ENCODE results near the gene HLA-G. TPM values are rescaled to one million over a fixed set of nuclear protein-coding genes. Genes with fewer than 3 reads are reported as not detected.

The HLA-G gene
- total RNA-seq, 1 donor from 2014 or later, result not detected

DNA sequence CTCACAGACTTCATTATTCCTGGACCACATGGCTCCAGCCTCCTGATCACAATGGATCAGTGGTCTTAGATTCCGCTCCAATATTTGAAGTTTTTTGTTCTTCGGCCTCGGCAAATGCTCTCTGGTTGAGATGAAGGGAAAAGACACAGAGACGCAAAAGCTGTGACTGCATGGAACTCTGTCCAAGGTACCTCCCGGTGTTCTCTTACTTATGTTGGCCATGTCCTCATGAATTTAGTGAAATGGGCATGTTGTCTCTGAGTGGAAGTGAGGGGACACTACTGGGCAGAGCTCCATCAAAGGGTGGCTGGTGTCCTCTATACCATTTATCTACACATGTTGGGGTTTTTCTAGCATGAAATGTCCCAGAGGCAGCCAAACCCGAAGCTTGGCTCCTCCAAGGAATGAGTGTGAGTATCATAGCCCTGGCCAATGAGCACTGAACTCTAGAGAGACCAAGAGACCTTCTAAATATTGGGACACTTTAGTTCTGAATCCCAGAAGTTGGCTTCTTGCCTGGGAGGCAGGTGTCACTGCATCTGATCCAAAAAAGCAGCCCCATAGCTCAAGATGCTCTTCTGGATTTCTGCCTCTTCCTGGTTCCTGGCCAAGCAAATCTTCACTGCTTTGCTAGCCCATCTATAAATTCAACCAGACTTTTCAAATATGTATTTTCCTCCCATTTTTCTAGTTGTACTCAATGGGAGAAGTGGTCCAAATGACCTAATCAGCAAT, 34.1 kb downstream of the HLA-G start:
- DNase-seq, result no peak
- Mint-ChIP-seq H3K36me3 (ENCODE audit: unreplicated experiment) (no peaks in the 10 kb centered on the region), H3K9me3 (ENCODE audit: unreplicated experiment) (peaks cover 2% of the 10 kb centered on the region), H3K4me3 (ENCODE audit: unreplicated experiment) (no peak overlapping the region), H3K27ac (ENCODE audit: unreplicated experiment) (no peak overlapping the region), H3K27me3 (ENCODE audit: unreplicated experiment) (no peaks in the 10 kb centered on the region), H3K4me1 (ENCODE audit: low read depth, unreplicated experiment) (no peaks in the 10 kb centered on the region)
- TF ChIP-seq, protein P1, sequence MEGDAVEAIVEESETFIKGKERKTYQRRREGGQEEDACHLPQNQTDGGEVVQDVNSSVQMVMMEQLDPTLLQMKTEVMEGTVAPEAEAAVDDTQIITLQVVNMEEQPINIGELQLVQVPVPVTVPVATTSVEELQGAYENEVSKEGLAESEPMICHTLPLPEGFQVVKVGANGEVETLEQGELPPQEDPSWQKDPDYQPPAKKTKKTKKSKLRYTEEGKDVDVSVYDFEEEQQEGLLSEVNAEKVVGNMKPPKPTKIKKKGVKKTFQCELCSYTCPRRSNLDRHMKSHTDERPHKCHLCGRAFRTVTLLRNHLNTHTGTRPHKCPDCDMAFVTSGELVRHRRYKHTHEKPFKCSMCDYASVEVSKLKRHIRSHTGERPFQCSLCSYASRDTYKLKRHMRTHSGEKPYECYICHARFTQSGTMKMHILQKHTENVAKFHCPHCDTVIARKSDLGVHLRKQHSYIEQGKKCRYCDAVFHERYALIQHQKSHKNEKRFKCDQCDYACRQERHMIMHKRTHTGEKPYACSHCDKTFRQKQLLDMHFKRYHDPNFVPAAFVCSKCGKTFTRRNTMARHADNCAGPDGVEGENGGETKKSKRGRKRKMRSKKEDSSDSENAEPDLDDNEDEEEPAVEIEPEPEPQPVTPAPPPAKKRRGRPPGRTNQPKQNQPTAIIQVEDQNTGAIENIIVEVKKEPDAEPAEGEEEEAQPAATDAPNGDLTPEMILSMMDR (IDR thresholded peaks at IDR 0.05; ENCODE audit: partially characterized antibody, unreplicated experiment), result no peak

DNA sequence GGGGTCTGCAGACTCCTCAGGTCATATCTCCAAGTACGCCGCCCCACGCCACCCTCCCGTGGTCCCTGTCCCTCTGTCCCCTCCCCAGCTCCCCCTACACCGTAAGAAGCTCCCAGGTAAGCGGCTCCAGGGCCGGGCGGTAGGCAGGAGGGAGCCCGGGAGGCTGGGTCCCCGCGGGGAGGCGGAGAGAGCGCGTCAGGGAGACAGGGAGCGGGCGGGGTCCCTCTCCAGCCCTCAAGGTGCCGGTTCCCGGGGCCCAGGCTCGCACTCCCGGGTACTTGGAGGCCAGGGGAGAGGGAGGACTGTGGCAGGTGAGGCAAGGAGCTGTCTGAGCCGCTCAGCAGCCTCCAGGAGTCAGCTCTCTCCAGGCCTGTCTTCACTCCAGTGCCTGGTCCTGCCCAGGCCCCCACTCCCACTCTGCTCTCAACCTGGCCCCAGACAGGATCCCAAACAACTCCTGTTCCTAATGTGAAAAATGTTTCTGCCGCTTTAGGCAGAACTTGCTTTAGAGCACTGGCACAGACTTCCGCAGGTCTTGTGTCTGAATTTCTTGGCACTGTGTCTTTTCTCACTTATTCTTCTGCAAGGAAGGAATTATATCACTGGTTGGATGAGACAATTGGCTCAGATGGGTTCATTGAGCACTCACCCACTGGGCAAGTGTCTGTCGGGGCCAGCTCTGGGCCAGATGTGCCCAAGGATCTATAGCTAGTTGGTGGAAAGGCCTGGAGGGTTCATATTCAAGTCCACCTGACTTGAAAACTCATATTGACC, 36.6 kb downstream of the HLA-G start:
- Mint-ChIP-seq H3K4me3 (ENCODE audit: unreplicated experiment) (no peak overlapping the region), H3K9me3 (ENCODE audit: unreplicated experiment) (peaks cover 2% of the 10 kb centered on the region), H3K27me3 (ENCODE audit: unreplicated experiment) (peaks cover 6% of the 10 kb centered on the region), H3K4me1 (ENCODE audit: low read depth, unreplicated experiment) (no peaks in the 10 kb centered on the region), H3K27ac (ENCODE audit: unreplicated experiment) (no peak overlapping the region), H3K36me3 (ENCODE audit: unreplicated experiment) (peaks cover 8% of the 10 kb centered on the region)
- no peak for DNase-seq
- TF ChIP-seq, protein P1 (IDR thresholded peaks at IDR 0.05; ENCODE audit: partially characterized antibody, unreplicated experiment), result no peak

DNA sequence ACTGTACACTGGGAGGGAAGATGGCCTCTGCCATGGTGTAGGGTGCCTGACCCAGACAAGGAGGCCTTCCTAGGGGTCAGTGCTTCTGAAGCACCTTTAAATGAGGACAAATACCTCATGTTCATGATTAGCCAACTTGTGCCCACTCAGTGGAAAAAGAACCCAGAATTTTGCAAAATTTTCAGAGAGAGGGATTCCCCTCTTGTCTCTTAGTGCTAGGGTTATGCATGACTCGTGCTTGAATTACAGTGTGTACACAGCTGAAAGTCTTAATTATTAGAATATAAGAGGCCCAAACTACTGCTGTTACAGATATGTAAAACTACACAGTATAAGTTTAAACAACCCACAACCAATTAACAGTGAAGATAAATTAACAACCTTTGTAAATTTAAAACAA, 38.0 kb downstream of the HLA-G start:
- peaks cover 6% of the 10 kb centered on the region for H3K27me3 Mint-ChIP-seq (ENCODE audit: unreplicated experiment)
- peaks cover 2% of the 10 kb centered on the region for H3K9me3 Mint-ChIP-seq (ENCODE audit: unreplicated experiment)
- no peak overlapping the region for H3K27ac Mint-ChIP-seq (ENCODE audit: unreplicated experiment)
- no peak overlapping the region for H3K4me3 Mint-ChIP-seq (ENCODE audit: unreplicated experiment)
- DNase-seq, result no peak
- TF ChIP-seq, protein P1 (IDR thresholded peaks at IDR 0.05; ENCODE audit: partially characterized antibody, unreplicated experiment), result no peak
- peaks cover 8% of the 10 kb centered on the region for H3K36me3 Mint-ChIP-seq (ENCODE audit: unreplicated experiment)
- no peaks in the 10 kb centered on the region for H3K4me1 Mint-ChIP-seq (ENCODE audit: low read depth, unreplicated experiment)

DNA sequence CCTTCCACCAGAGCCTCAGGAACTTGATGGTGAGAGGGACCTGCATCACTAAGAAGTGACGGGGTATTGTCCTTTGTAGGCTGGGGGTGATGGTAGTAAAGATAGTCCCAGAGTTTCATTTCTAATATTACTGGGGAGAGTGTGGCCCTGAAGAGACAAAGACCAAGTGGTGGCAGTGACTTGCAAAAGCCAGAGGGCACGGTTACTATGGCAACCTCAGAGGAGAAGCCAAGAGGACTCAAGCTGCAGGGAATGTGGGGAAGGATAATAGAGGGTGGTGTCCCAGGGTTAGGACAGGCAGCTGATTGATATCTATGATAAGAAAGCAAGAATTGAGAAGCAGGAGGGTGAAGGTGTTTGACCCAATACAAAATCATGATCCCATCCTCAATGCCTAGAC, 42.5 kb downstream of the HLA-G start:
- DNase-seq, result no peak
- H3K27me3 Mint-ChIP-seq (ENCODE audit: unreplicated experiment), result peaks cover 6% of the 10 kb centered on the region
- H3K36me3 Mint-ChIP-seq (ENCODE audit: unreplicated experiment), result peaks cover 12% of the 10 kb centered on the region
- H3K4me1 Mint-ChIP-seq (ENCODE audit: low read depth, unreplicated experiment), result no peaks in the 10 kb centered on the region
- TF ChIP-seq, protein P1 (IDR thresholded peaks at IDR 0.05; ENCODE audit: partially characterized antibody, unreplicated experiment), result no peak
- H3K9me3 Mint-ChIP-seq (ENCODE audit: unreplicated experiment), result peaks cover 2% of the 10 kb centered on the region
- H3K27ac Mint-ChIP-seq (ENCODE audit: unreplicated experiment), result no peak overlapping the region
- H3K4me3 Mint-ChIP-seq (ENCODE audit: unreplicated experiment), result no peak overlapping the region

DNA sequence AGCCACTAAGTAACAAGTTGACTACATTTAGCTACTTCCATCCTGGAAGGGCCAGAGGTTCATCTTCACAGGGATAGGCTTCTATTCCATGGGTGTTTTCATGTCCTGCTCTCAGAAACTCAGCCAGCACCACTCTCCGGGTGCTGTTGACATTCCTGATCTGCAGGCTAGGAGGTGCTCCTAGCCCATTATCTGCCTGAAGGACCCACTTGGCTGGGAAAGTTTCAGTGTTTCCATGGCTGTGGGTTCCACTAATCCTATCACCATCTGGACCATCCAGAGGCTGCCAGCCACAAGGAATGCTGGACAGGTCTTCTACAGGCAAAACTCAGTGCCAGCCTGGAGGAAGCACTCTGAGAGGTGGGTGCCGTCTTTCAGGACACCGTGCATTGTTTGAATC, 45.2 kb downstream of the HLA-G start:
- no peak overlapping the region for H3K4me3 Mint-ChIP-seq (ENCODE audit: unreplicated experiment)
- H3K36me3 Mint-ChIP-seq (ENCODE audit: unreplicated experiment), result peaks cover 12% of the 10 kb centered on the region
- H3K9me3 Mint-ChIP-seq (ENCODE audit: unreplicated experiment), result no peaks in the 10 kb centered on the region
- DNase-seq, result no peak
- TF ChIP-seq, protein P1 (IDR thresholded peaks at IDR 0.05; ENCODE audit: partially characterized antibody, unreplicated experiment), result no peak
- H3K27ac Mint-ChIP-seq (ENCODE audit: unreplicated experiment), result no peak overlapping the region
- peaks cover 5% of the 10 kb centered on the region for H3K27me3 Mint-ChIP-seq (ENCODE audit: unreplicated experiment)
- H3K4me1 Mint-ChIP-seq (ENCODE audit: low read depth, unreplicated experiment), result no peaks in the 10 kb centered on the region
